GM12864 (cell line): ENCODE data around the gene IFT80.

Experiments
- DNase-seq: peaks from one replicate; pipeline ENCODE4 v3.0.0-alpha.2; 2011; ENCODE audit warnings: low read depth
- H3K4me3 ChIP-seq: 2 replicates; pipeline ENCODE4 v1.5.1; 2011; ENCODE audit warnings: mild to moderate bottlenecking, low read depth, low read length, control low read depth
- TF ChIP-seq, protein P1 (sequence below): IDR thresholded peaks from 2 replicates; pipeline ENCODE4 v1.5.1; 2011; ENCODE audit warnings: low read depth, mild to moderate bottlenecking, moderate library complexity, low read length, control low read depth, inconsistent platforms; ENCODE audit errors: missing control alignments

Gene IFT80

GRCh38 chr3:160437083-160437455 is 38.0 kb upstream of the IFT80 start:
- TF ChIP-seq, protein P1, sequence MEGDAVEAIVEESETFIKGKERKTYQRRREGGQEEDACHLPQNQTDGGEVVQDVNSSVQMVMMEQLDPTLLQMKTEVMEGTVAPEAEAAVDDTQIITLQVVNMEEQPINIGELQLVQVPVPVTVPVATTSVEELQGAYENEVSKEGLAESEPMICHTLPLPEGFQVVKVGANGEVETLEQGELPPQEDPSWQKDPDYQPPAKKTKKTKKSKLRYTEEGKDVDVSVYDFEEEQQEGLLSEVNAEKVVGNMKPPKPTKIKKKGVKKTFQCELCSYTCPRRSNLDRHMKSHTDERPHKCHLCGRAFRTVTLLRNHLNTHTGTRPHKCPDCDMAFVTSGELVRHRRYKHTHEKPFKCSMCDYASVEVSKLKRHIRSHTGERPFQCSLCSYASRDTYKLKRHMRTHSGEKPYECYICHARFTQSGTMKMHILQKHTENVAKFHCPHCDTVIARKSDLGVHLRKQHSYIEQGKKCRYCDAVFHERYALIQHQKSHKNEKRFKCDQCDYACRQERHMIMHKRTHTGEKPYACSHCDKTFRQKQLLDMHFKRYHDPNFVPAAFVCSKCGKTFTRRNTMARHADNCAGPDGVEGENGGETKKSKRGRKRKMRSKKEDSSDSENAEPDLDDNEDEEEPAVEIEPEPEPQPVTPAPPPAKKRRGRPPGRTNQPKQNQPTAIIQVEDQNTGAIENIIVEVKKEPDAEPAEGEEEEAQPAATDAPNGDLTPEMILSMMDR, result no peak
- no peak overlapping the region for H3K4me3 ChIP-seq
- DNase-seq, result no peak

DNA sequence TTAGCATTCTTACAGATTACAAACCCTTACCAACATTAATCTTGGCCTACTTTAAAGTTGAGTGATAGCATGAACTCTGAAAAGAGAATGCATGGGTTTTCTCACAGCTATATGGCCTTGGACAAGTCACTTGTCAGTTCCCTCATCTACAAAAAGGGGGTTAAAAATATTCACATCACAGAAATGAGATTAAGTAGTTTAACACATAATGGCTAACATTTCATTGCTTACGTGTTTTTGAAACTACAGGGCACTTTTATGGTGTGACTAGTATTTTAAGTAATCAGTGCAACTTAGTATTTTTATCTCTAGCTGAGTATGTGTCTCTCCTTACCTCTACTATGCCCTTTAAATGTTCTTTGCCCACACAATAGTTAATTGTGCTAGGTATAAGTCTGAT is 36.7 kb upstream of the IFT80 start:
- TF ChIP-seq, protein P1, result no peak
- no peak overlapping the region for H3K4me3 ChIP-seq
- no peak for DNase-seq

- TF ChIP-seq, protein P1, result no peak
- no peak for DNase-seq
- no peak overlapping the region for H3K4me3 ChIP-seq
Measured at GRCh38 chr3:160435095-160435494, 36.1 kb upstream of the IFT80 start.

- H3K4me3 ChIP-seq, result no peak overlapping the region
Measured at GRCh38 chr3:160434071-160434470, 35.0 kb upstream of the IFT80 start.

GRCh38 chr3:160427832-160428424 is 28.9 kb upstream of the IFT80 start:
- TF ChIP-seq, protein P1, result no peak
- H3K4me3 ChIP-seq, result no peak overlapping the region
- no peak for DNase-seq

More at GRCh38 chr3:160434071-160434470, 35.0 kb upstream of the IFT80 start:
- no peak for DNase-seq
- TF ChIP-seq, protein P1, result no peak

DNA sequence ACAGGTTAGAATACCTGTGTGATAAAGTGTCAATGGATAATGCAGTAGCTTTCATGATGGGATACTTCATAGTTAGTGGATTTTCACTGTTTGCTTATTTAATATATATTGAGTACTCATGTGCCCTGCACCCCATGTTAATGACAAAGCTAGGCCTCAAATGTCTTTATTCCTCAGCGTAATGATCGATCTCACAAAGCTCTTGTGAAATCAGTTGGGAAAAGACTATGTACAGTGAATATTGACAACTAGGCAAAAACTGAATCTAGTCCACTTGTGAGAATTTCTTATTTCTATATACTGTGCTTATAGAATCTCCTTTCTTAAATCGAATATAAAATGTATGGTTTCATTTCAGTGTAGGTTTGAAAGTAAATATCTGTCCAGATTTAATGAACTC is 18.3 kb upstream of the IFT80 start:
- DNase-seq, result no peak
- TF ChIP-seq, protein P1, result no peak
- H3K4me3 ChIP-seq, result no peak overlapping the region

DNA sequence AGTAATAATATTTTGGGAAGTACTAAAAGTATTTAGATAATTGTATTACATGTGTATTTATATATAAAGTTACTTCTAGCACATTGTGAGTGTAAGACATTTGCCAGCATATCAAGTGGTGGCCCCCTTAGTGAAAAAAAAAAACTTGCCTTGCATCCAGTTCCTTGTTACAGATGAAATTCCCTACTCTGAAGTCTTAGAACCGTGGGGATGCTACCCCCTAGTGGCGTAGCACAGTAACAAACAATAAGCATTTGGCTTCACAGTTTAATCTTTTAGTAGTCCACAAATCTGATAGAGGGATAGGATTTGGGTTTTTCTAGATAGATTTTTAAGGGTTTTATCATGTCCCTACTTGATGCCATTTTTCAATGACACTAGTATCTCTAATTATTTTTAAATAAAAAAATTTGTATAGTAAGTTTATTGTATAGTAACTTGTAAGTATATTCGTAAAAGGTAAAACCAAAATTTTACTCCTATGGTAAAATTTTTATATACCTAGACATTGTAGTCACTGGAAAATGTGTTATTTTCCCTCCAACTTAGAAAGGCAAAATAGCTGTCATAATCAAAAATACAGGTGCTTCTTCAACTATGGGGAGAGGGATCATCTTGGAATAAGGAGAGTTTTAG is 14.7 kb upstream of the IFT80 start:
- TF ChIP-seq, protein P1, result peak; percentile 71
- H3K4me3 ChIP-seq, result no peak overlapping the region
- DNase-seq, result peak; percentile 43
